ENCODE results near the gene CCDC9.
A peak's percentile ranks its signal among the peaks of the same experiment; 100 is the strongest.

Gene CCDC9

DNA sequence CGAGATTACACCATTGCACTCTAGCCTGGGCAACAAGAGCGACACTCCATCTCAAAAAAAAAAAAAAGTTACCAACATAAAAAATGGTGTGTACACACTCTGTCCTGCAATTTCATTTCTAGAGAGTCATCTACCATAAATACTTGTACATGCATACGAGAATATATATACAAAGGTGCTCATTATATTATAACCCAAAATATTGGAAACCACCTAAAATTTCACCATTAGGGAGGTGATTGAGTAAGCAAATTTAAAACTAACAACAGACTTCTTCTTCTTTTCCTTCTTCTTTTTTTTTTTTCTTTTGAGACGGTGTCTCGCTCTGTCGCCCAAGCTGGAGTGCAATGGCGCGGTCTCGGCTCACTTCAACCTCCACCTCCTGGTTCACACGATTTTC is 45.9 kb downstream of the CCDC9 start:
- DNase-seq = no peak

- DNase-seq = no peak
Observed at GRCh38 chr19:47303966-47304365, 47.6 kb downstream of the CCDC9 start.

- DNase-seq = peak; percentile 61 to 80
Observed at GRCh38 chr19:47305309-47305751, 49.0 kb downstream of the CCDC9 start.

GRCh38 chr19:47306303-47306702 is 50.0 kb downstream of the CCDC9 start:
- no peak for DNase-seq

- peak in 1 of 2 experiments; percentile 13 for DNase-seq
Observed at GRCh38 chr19:47309038-47309437, 52.7 kb downstream of the CCDC9 start.

DNA sequence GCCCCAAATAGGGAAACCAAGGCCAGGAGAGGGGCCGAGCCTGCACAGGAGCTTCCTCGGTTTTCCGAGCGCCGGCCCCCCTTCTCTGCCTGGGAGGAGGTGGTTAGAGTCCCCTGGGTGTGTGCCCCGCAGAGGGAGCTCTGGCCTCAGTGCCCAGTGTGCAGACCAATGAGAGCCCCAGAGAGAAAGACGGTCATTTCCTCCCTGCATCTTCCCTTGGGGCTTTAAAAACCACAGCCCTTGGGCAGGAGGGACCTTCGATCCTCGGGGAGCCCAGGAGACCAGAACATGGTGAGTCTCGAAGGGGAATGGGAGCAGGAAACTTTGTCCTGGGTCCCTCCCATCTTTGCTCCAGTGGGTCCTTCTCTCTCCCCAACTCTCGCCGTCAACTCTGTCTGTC is 53.3 kb downstream of the CCDC9 start, which contains the start of gene C5AR1:
C5AR1 (plus strand) TSS at position 254 of the 400 bp plus-strand sequence; CDS start at position 289, 35 bp downstream.
- DNase-seq = no peak

GRCh38 chr19:47310323-47310722 is 54.0 kb downstream of the CCDC9 start:
- no peak for DNase-seq

- DNase-seq = peak in 1 of 2 experiments; percentile 25
Observed at GRCh38 chr19:47310819-47311218, 54.5 kb downstream of the CCDC9 start.

DNA sequence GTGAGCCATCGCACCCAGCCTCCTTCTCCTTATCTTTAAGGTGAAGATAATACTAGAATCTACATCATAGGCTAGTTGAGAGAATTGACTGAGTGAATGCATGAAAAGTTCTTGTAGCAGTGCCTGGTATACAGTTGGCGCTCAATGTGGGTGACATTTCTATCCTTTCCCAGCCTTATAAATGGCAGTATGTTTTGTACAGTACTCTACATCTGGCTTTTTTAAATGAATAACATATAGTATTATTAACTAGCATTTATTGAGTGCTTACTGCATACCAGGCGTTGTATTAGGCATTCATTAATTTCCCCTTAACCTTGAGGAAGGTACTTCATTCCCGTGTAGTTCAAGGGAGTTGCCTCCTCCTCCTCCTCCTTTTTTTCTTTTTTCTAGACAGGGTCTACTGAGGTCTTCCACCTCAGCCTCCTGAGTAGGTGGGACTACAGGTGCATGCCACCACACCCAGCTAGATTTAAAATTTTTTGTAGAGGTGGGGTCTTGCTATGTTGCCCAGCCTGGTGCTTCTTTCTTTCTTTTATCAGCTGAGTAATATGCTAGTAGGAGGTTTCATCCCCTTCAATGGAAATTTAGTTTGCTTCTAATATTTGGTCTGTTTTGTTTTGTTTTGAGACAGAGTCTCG is 56.2 kb downstream of the CCDC9 start:
- no peak for DNase-seq

DNA sequence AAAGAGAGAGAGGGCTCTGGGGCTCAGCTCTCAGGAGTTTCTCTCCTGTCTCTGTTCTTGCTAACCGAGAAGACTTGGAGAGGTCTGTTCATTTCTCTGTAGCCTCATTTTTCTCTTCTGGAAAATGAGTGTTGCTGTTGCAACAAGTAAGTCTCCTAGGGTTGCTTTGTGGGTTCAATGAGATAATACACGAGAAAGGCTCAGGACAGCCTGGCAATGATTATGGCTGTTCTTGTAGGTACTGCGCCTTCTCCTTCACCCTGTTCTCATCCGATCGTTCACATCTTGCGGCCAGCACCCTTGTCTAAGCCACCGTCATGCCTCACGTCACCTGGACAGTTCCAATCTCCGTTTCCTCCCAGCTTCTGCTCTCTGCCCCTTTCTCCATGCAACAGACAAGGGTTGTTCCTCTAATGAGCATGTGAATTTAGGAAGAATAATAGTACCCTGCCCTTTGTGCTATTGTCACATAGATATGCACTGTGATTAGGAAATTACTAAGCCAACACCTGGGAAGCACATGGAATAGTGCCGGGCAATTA is 57.5 kb downstream of the CCDC9 start:
- no peak for DNase-seq

DNA sequence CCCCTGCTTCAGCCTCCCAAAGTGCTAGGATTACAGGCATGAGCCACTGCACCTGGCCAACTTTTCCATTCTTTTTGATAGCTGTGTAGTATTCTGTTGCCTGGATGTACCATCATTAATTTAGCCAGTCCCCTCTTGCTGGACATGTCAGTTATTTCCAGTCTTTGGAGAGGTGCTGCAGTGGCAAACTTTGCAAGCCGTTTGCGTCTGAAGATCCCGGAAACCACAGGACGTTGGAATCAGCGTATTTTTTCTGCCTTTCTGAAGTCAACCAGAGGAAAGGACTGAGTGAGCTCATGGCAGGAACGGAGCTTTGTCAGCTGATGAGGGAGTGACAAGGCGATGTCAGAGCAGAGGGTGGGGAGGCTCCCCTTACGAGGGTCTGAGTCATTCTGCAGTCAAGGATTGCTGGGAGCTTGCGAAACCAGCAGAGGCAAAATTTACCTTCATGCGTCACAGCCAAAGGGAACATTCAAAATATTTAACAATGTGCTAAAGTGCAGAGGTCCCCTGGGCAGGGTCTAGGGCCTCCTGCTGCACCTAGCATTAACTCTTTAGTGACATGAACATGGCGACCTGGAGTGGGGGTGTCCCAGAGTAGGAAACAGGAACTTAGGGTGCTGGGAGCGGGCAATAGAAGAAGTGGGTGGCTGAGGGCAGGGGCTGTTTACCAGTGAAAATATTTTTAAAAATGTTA is 58.9 kb downstream of the CCDC9 start:
- no peak for DNase-seq

DNA sequence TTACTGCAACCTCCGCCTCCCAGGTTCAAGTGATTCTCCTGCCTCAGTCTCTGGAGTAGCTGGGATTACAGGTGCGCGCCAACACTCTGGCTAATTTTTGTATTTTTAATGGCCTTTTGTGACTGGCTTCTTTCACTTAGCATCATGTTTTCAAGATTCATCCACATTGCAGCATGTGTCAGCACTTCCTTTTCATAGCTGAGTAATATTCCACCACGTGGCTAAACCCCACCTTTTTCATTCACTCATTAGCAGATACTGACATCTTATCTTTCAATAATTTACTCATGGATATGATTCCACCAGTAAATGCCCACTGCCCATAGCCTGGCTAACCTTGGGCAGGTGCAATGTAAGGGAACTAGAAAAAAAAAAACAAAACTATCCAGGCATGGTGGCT is 60.2 kb downstream of the CCDC9 start:
- no peak for DNase-seq

GRCh38 chr19:47319923-47320871 is 63.9 kb downstream of the CCDC9 start:
- no peak for DNase-seq
